Nephron progenitor cell (in vitro differentiated cells): ENCODE measurements around the gene MYCN.

ENCODE experiments used
- DNase-seq: peaks from one replicate; pipeline ENCODE4 v3.0.0; 2021
- H3K27ac Mint-ChIP-seq: 2 replicates; pipeline ENCODE4 v1.8.0; 2021; ENCODE audit warnings: mild to moderate bottlenecking, moderate library complexity, mixed read lengths
- H3K27me3 Mint-ChIP-seq: 2 replicates; pipeline ENCODE4 v1.8.0; 2021; ENCODE audit warnings: mild to moderate bottlenecking, low read depth, mixed read lengths; ENCODE audit not compliant: poor library complexity
- H3K36me3 Mint-ChIP-seq: 2 replicates; pipeline ENCODE4 v1.8.0; 2021; ENCODE audit warnings: low read depth, mixed read lengths
- H3K4me1 Mint-ChIP-seq: 2 replicates; pipeline ENCODE4 v1.8.0; 2021; ENCODE audit warnings: mixed read lengths
- H3K4me3 Mint-ChIP-seq: 2 replicates; pipeline ENCODE4 v1.8.0; 2021; ENCODE audit warnings: mild to moderate bottlenecking, moderate library complexity, mixed read lengths
- H3K9me3 Mint-ChIP-seq: 2 replicates; pipeline ENCODE4 v1.8.0; 2021; ENCODE audit warnings: mild to moderate bottlenecking, moderate library complexity, mixed read lengths
- CTCF ChIP-seq: fragments of 200-600 bp; sonication (generic); IDR thresholded peaks from 2 replicates; pipeline ENCODE4 v1.5.0; 2021; ENCODE audit warnings: antibody characterized with exemption

MYCN gene

DNA sequence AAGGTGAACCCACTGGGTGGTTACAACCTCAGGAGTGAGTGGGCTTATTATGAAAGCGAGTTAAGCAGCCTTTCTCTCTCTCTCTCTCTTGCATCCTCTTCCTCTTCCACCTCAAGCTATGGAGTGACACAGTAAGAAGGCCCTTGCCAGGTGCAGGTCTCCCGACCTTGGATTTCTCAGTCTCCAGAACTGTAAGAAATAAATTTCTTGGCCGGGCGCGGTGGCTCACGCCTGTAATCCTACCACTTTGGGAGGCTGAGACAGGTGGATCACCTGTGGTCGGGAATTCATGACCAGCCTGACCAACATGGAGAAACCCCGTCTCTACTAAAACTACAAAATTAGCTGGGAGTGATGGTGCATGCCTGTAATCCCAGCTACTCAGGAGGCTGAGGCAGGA lies 14.4 kb downstream of the MYCN start:
- no peak for TF ChIP-seq CTCF
- Mint-ChIP-seq H3K4me3 (no peak overlapping the region), H3K27me3 (no peaks in the 10 kb centered on the region), H3K27ac (no peak overlapping the region), H3K9me3 (no peaks in the 10 kb centered on the region), H3K4me1 (peaks cover 55% of the 10 kb centered on the region), H3K36me3 (no peaks in the 10 kb centered on the region)
- DNase-seq = no peak

GRCh38 chr2:15955232-15955988 lies 15.1 kb downstream of the MYCN start:
- Mint-ChIP-seq H3K36me3 (no peaks in the 10 kb centered on the region), H3K27ac (no peak overlapping the region), H3K9me3 (no peaks in the 10 kb centered on the region), H3K4me1 (peaks cover 60% of the 10 kb centered on the region), H3K27me3 (peaks cover 4% of the 10 kb centered on the region), H3K4me3 (no peak overlapping the region)
- no peak for DNase-seq
- TF ChIP-seq CTCF = no peak

GRCh38 chr2:15956230-15956629 lies 15.9 kb downstream of the MYCN start:
- H3K27ac Mint-ChIP-seq = no peak overlapping the region
- no peaks in the 10 kb centered on the region for H3K36me3 Mint-ChIP-seq
- H3K9me3 Mint-ChIP-seq = no peaks in the 10 kb centered on the region
- no peak for DNase-seq
- peaks cover 4% of the 10 kb centered on the region for H3K27me3 Mint-ChIP-seq
- H3K4me1 Mint-ChIP-seq = peaks cover 55% of the 10 kb centered on the region
- H3K4me3 Mint-ChIP-seq = no peak overlapping the region
- TF ChIP-seq CTCF = no peak

DNA sequence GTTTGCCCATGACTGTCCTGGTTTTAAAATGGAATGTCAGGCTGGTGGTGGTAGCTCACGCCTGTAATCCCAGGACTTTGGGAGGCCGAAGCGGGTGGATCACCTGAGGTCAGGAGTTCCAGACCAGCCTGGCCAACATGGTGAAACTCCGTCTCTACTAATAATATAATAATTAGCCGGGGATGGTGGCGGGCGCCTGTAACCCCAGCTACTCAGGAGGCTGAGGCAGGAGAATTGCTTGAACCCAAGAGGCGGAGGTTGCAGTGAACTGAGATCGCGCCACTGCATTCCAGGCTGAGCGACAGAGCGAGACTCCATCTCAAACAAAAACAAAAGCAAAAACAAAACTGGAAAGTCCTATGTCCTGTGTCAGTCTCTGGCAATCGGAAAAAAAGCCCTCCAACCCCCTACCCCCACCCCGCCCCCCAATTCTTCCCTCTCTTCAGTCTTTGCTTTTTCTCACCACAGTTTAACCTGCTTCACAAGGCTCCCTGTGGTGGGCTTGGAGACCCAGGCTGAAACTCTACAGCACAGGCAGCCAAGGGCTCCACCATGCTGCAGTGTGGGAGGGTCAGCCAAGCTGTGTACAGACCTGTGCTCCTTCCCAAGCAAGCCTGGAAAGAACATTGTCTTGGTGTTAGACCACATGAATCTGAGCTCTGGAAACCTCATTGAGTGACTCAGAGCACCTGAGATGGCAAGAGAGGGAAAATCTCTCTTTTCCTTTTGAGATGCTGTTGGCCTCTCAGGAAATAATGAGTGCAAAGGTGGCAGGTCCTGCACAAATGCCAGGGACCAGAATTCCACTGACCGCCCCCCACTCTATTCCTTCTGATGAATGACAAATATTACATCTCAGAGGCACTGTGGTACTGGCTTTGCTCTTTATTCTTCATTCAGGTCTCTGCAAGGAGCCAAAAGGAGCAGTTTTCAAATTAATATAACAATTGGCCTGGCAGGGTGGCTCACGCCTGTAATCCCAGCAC lies 16.7 kb downstream of the MYCN start:
- Mint-ChIP-seq H3K4me3 (no peak overlapping the region), H3K4me1 (peaks cover 55% of the 10 kb centered on the region)

DNA sequence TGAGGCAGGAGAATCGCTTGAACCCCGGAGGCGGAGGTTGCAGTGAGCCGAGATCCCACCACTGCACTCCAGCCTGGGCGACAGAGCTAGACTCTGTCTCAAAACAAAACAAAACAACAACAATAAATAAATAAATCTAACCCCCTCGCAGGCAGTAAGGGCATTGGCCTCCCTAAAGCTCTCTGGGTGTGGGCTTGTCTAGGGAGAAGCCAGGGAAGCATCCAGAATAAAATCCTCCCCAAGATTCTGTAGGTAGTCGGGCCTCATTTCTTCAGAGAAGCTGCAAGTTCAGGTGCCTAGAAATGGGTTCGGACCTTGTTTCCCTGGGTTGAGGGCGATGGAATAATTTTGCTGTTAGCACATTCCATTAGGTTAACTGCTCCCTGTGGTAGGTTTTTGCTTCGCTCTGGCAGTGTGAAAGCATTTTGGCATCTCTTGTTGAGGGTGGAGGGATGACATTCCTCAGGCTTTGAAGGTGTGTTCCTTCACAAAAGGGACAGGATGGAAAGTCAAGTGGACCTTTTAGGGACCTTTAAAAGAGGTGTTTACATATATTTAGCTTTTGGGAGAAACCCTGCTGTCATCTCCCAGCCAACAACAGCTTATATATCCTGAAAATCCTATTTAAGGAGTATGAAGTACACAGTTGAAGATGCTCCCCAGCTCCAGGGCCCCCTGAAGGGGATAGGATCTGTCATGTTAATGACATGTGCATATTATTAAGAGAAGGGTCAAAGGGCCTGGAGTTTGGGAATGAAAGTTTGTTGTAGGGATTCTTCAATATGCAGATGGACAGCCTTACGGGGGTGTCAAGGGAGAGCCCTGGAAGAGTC lies 17.7 kb downstream of the MYCN start:
- peaks cover 13% of the 10 kb centered on the region for H3K9me3 Mint-ChIP-seq
- H3K4me1 Mint-ChIP-seq = peaks cover 49% of the 10 kb centered on the region
- H3K27ac Mint-ChIP-seq = no peak overlapping the region
- H3K36me3 Mint-ChIP-seq = no peaks in the 10 kb centered on the region
- no peak overlapping the region for H3K4me3 Mint-ChIP-seq
- no peak for TF ChIP-seq CTCF
- peaks cover 4% of the 10 kb centered on the region for H3K27me3 Mint-ChIP-seq
- no peak for DNase-seq

More for the DNA sequence above, 16.7 kb downstream of the MYCN start:
- Mint-ChIP-seq H3K27ac (no peak overlapping the region), H3K27me3 (peaks cover 4% of the 10 kb centered on the region), H3K9me3 (peaks cover 8% of the 10 kb centered on the region), H3K36me3 (no peaks in the 10 kb centered on the region)
- TF ChIP-seq CTCF = no peak
- no peak for DNase-seq
